HUES64 (cell line): ENCODE results near the gene SH3D21.

Experiments
- H3K27ac ChIP-seq: 2 replicates; pipeline ENCODE4 v1.7.0; 2013; ENCODE audit warnings: low read depth, low read length, inconsistent platforms
- H3K27me3 ChIP-seq: 2 replicates; pipeline ENCODE4 v1.6.1; 2013; ENCODE audit warnings: mild to moderate bottlenecking, low read length; ENCODE audit not compliant: insufficient read depth
- H3K36me3 ChIP-seq: 2 replicates; pipeline ENCODE4 v1.6.1; 2013; ENCODE audit warnings: mild to moderate bottlenecking, low read length; ENCODE audit not compliant: insufficient read depth
- H3K4me1 ChIP-seq: 2 replicates; pipeline ENCODE4 v1.6.1; 2013; ENCODE audit warnings: mild to moderate bottlenecking, low read length, moderate library complexity; ENCODE audit not compliant: insufficient read depth
- H3K4me3 ChIP-seq: 2 replicates; pipeline ENCODE4 v1.5.1; 2013; ENCODE audit warnings: mild to moderate bottlenecking, low read length, moderate library complexity
- H3K9ac ChIP-seq: 2 replicates; pipeline ENCODE4 v1.6.1; 2013; ENCODE audit warnings: mild to moderate bottlenecking, low read depth, low read length
- H3K9me3 ChIP-seq: 2 replicates; pipeline ENCODE4 v1.6.1; 2013; ENCODE audit warnings: low read depth, low read length; ENCODE audit not compliant: insufficient read depth
- WGBS: fragments of 150-250, 120-280 bp; methylation state at CpG from one replicate; pipeline ENCODE4 v1.1.7; 2013; ENCODE audit warnings: missing lambda C conversion rate; 5-methylcytosine and 5-hydroxymethylcytosine counted together

Gene SH3D21

DNA sequence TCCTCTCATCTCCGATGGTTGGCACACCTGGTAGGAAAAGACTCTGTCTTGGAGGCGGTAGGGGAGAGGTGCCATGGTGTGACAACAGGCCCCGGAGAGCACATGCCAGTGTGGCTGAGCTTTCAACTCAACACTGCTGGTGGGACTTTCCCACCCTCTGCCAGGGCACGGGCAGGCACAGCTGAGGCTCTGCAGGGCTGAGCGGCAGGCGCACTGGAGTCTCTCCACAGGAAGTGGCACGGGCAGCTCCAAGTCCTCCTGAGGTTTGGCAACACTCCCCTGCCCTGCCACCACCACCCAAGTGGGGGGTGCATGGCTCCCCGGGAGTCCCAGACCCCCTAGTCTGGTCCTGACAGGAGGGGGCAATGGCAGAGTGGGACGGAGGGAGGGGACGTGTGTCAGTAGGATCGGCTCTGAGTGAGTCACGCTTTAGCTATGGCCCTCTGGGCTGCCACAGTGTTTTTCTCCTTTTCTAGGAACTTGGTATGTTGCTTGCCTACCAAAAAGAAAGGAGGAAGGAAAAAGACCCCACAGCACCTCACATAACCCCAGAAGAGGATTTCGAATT, 44.6 kb downstream of the SH3D21 start:
- Histone ChIP-seq H3K9ac (no peak overlapping the region), H3K36me3 (peaks cover 69% of the 10 kb centered on the region)
- WGBS: 87% methylated on average over 13 of the region's 13 CpGs

DNA sequence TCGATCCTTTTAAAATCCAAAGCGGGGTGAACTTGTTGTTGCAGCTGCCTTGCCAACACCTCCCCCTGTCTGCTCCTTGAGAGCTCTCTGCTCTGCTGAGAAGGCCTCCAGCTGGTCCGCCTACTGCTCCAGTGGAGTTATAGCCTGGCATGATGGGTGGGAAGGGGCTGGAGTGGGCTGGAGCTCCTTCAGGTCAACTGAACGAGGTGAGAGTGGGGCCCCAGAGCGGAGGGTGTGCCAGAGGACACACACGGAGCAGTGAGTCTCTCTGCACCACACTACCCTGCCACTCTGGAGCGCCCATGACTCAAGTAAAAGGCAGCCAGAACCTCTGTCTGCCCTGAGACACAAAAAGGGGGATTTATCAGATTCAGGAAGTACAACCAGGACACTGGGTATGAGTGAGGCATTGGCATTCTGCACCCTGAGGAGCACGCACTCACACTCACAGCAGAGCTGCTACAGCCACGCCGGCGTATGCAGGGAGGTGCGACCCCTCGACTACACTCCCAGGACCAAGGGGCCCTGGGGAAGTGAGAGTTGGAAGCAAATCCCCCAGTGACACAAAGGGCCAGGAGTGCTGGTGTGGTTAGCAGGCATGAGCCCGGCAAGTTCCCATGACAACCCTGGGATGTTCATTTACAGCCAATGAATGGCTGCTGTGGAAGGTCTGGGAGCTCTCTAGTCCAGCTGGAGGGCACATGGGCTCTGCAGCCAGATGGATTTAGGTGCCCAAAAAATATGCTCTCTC, 45.2 kb downstream of the SH3D21 start:
- Histone ChIP-seq H3K27ac (peak overlapping the region; percentile 11), H3K27me3 (no peaks in the 10 kb centered on the region), H3K9me3 (no peaks in the 10 kb centered on the region), H3K4me3 (no peak overlapping the region), H3K36me3 (peaks cover 67% of the 10 kb centered on the region), H3K9ac (peak overlapping the region; percentile 42; the same call in 1 of the 2 replicates), H3K4me1 (peaks cover 10% of the 10 kb centered on the region; the same call in 1 of the 2 replicates)
- WGBS: 87% methylated on average over 14 of the region's 14 CpGs

More for the DNA sequence above, 44.6 kb downstream of the SH3D21 start:
- Histone ChIP-seq H3K27ac (peak overlapping the region; percentile 11), H3K9me3 (no peaks in the 10 kb centered on the region), H3K27me3 (no peaks in the 10 kb centered on the region), H3K4me1 (peaks cover 10% of the 10 kb centered on the region; the same call in 1 of the 2 replicates), H3K4me3 (no peak overlapping the region)

GRCh38 chr1:36352125-36352909, 46.1 kb downstream of the SH3D21 start:
- H3K36me3 ChIP-seq: peaks cover 66% of the 10 kb centered on the region
- no peaks in the 10 kb centered on the region for H3K9me3 ChIP-seq
- no peaks in the 10 kb centered on the region for H3K27me3 ChIP-seq
- peaks cover 10% of the 10 kb centered on the region; the same call in 1 of the 2 replicates for H3K4me1 ChIP-seq
- no peak overlapping the region for H3K4me3 ChIP-seq
- WGBS: 90% methylated on average over 13 of the region's 13 CpGs
- H3K27ac ChIP-seq: no peak overlapping the region
- H3K9ac ChIP-seq: no peak overlapping the region

- WGBS: 89% methylated on average over 15 of the region's 15 CpGs
- no peak overlapping the region for H3K4me3 ChIP-seq
- no peak overlapping the region for H3K27ac ChIP-seq
- H3K27me3 ChIP-seq: no peaks in the 10 kb centered on the region
- H3K9me3 ChIP-seq: no peaks in the 10 kb centered on the region
- no peak overlapping the region for H3K9ac ChIP-seq
- peaks cover 10% of the 10 kb centered on the region; the same call in 1 of the 2 replicates for H3K4me1 ChIP-seq
- H3K36me3 ChIP-seq: peaks cover 64% of the 10 kb centered on the region
These were observed 47.0 kb downstream of the SH3D21 start for GRCh38 chr1:36352910-36353878.

DNA sequence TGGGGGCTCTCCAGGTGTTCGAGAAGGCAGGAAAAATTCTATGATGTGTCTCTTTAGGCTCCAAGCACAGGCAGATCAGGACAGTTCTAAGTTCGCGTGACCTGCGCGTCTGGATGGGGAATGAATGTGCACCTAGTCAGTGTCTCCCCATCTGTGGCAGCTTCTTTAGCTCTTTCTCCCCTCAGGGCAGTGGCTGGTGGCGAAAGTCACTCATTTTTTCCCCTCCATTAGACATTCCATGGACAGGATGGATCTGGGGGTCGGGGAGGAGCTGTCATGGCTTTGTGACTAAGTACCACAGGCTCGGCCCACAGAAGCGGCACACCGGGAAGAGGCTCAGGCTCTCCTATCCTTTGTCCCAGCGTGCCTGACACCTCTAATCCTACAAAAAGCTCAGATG, 48.3 kb downstream of the SH3D21 start:
- H3K4me3 ChIP-seq: no peak overlapping the region
- WGBS: 97% methylated on average over 11 of the region's 11 CpGs

DNA sequence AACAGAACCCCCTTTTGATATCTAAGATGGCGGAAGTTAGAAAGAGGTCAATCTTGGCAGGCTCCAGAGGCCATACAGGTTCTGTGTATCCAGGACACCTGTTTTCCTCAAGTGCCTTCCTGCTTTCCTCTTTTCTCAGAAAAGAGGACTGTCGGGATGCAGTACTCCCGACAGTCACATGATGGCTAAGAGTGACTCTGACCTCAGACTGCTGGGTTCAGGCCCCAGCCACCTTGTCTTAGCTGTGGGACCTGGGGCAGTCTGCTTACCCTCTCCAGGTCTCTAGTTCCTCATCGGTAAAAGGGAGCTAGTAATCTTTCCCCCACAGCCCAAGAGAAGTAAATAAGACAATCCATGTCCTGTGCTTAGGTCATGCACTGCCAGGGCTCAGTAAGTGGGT, 49.6 kb downstream of the SH3D21 start:
- H3K4me3 ChIP-seq: no peak overlapping the region
- no peak overlapping the region for H3K9ac ChIP-seq
- H3K9me3 ChIP-seq: no peaks in the 10 kb centered on the region
- H3K27me3 ChIP-seq: no peaks in the 10 kb centered on the region
- H3K36me3 ChIP-seq: peaks cover 67% of the 10 kb centered on the region
- H3K4me1 ChIP-seq: peaks cover 10% of the 10 kb centered on the region; the same call in 1 of the 2 replicates
- 84% methylated on average over 4 of the region's 4 CpGs for WGBS
- no peak overlapping the region for H3K27ac ChIP-seq

More for the DNA sequence above, 48.3 kb downstream of the SH3D21 start:
- Histone ChIP-seq H3K27me3 (no peaks in the 10 kb centered on the region), H3K36me3 (peaks cover 63% of the 10 kb centered on the region), H3K4me1 (peaks cover 10% of the 10 kb centered on the region; the same call in 1 of the 2 replicates), H3K27ac (no peak overlapping the region), H3K9me3 (no peaks in the 10 kb centered on the region), H3K9ac (no peak overlapping the region)

DNA sequence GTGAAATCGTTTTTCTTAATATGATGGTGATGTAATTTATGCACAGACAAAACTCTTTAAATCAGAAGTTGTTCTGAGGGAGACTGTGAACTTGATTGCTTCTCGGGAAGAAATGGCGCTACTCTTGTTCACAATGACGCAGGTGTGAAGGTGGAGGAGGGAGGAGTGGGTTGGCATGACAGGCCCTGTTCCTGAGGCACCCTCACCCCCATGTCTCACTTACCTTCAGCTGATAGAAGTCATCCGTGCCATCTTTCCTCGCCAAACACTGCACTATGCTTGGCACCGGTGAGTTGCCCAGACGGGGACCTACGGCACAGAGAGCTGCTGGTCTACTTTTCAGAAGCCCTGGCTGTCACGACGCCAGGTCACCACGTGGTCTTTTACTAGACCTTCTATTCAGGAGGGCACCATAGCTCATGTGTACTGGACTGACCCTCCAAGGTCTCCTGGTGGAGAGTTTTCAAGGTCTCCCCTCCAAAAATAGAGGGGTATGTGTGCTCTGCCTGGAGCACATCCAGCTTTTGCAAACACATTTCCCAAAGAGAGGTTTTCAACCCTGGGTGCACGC, 52.4 kb downstream of the SH3D21 start:
- Histone ChIP-seq H3K9me3 (no peaks in the 10 kb centered on the region), H3K4me3 (no peak overlapping the region), H3K9ac (no peak overlapping the region), H3K36me3 (peaks cover 80% of the 10 kb centered on the region), H3K4me1 (no peaks in the 10 kb centered on the region), H3K27ac (no peak overlapping the region), H3K27me3 (no peaks in the 10 kb centered on the region)
- 96% methylated on average over 12 of the region's 13 CpGs for WGBS

- Histone ChIP-seq H3K36me3 (peaks cover 72% of the 10 kb centered on the region), H3K9me3 (no peaks in the 10 kb centered on the region), H3K27ac (no peak overlapping the region), H3K27me3 (no peaks in the 10 kb centered on the region), H3K4me1 (no peaks in the 10 kb centered on the region), H3K9ac (no peak overlapping the region), H3K4me3 (no peak overlapping the region)
- 96% methylated on average over 5 of the region's 5 CpGs for WGBS
These were observed 53.2 kb downstream of the SH3D21 start for GRCh38 chr1:36359383-36359782.

DNA sequence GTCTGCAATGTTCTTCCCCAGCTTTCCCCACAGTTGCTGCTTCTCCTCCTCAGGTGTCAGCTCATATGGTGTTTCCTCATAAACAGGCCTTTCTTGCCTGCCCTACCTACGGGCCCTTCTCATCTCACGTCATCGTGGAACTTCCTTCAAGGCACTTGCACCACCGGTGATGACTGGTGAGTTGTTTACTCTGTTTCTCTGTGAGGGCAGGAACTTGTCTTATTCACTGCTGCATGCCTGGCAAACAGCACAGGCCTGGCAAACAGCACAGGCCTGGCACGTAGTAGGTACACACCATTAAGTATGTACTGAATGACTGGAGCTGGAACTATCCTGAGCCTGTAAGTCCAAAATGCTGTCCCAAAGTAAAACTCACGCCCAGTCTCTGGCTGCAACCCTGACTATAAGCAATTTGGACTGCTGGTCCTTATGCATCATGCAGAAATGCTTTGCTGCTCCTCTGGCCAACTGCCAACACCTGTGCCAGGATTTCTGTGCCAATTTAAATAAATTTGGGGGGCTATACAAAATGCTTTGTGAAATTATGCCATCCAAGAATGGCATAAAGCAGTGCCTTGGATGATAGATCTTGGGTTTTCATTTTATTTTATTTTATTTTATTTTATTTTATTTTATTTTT, 53.9 kb downstream of the SH3D21 start:
- no peak overlapping the region for H3K27ac ChIP-seq
- WGBS: 96% methylated on average over 6 of the region's 6 CpGs
- H3K9ac ChIP-seq: no peak overlapping the region
- H3K9me3 ChIP-seq: no peaks in the 10 kb centered on the region
- H3K36me3 ChIP-seq: peaks cover 65% of the 10 kb centered on the region
- no peaks in the 10 kb centered on the region for H3K4me1 ChIP-seq
- H3K4me3 ChIP-seq: no peak overlapping the region
- H3K27me3 ChIP-seq: no peaks in the 10 kb centered on the region

GRCh38 chr1:36365381-36365780, 59.2 kb downstream of the SH3D21 start:
- Histone ChIP-seq H3K9me3 (no peaks in the 10 kb centered on the region), H3K4me3 (no peak overlapping the region), H3K4me1 (peaks cover 12% of the 10 kb centered on the region), H3K27ac (no peak overlapping the region), H3K9ac (no peak overlapping the region), H3K27me3 (no peaks in the 10 kb centered on the region), H3K36me3 (peaks cover 32% of the 10 kb centered on the region; the same call in 1 of the 2 replicates)
- WGBS: 97% methylated on average over 1 of the region's 1 CpG
